ENCODE results near the gene SPATA31C1.

Gene SPATA31C1

GRCh38 chr9:87889065-87889881, 28.5 kb upstream of the SPATA31C1 start:
- Histone ChIP-seq H3K4me1 (ENCODE audit: low read length) (peaks cover 9% of the 10 kb centered on the region; the same call in 1 of the 2 replicates), H3K27ac (ENCODE audit: low read length) (no peak overlapping the region), H3K9me3 (replicated peaks; ENCODE audit: insufficient read depth, low read length) (no peaks in the 10 kb centered on the region), H3K4me2 (ENCODE audit: low read depth, low read length) (no peak overlapping the region), H3K9me2 (replicated peaks; ENCODE audit: insufficient read depth, low read length) (no peaks in the 10 kb centered on the region), H2AFZ (ENCODE audit: low read length) (no peak overlapping the region), H3K9ac (ENCODE audit: low read length) (no peak overlapping the region), H3K79me2 (ENCODE audit: low read length) (no peaks in the 10 kb centered on the region), H3K4me3 (ENCODE audit: low read length) (no peak overlapping the region), H3F3A (ENCODE audit: insufficient read depth, low read length) (no peaks in the 10 kb centered on the region), H4K20me1 (ENCODE audit: insufficient read depth, low read length) (no peaks in the 10 kb centered on the region), H3K36me3 (replicated peaks; ENCODE audit: insufficient read depth, low read length) (no peaks in the 10 kb centered on the region), H3K27me3 (replicated peaks; ENCODE audit: insufficient read depth, low read length) (no peaks in the 10 kb centered on the region)
- TF ChIP-seq EZH2phosphoT487 (IDR thresholded peaks at IDR 0.05; ENCODE audit: low read length) (no peak), CTCF (IDR thresholded peaks at IDR 0.05; ENCODE audit: low read length) (no peak), EZH2 (optimal IDR thresholded peaks at IDR 0.05; ENCODE audit: low read depth, low read length) (no peak)
- no peak for DNase-seq

GRCh38 chr9:87889882-87890252, 27.9 kb upstream of the SPATA31C1 start:
- no peaks in the 10 kb centered on the region for H3K9me3 ChIP-seq (replicated peaks; ENCODE audit: insufficient read depth, low read length)

GRCh38 chr9:87890837-87891236, 26.9 kb upstream of the SPATA31C1 start:
- Histone ChIP-seq H3K27me3 (replicated peaks; ENCODE audit: insufficient read depth, low read length) (no peaks in the 10 kb centered on the region), H3K4me1 (ENCODE audit: low read length) (peaks cover 9% of the 10 kb centered on the region; the same call in 1 of the 2 replicates), H3K4me3 (ENCODE audit: low read length) (no peak overlapping the region), H3K79me2 (ENCODE audit: low read length) (no peaks in the 10 kb centered on the region), H3K9me2 (replicated peaks; ENCODE audit: insufficient read depth, low read length) (no peaks in the 10 kb centered on the region), H3K4me2 (ENCODE audit: low read depth, low read length) (no peak overlapping the region), H2AFZ (ENCODE audit: low read length) (no peak overlapping the region), H3K36me3 (replicated peaks; ENCODE audit: insufficient read depth, low read length) (no peaks in the 10 kb centered on the region), H4K20me1 (ENCODE audit: insufficient read depth, low read length) (no peaks in the 10 kb centered on the region), H3K9me3 (replicated peaks; ENCODE audit: insufficient read depth, low read length) (no peaks in the 10 kb centered on the region), H3F3A (ENCODE audit: insufficient read depth, low read length) (no peaks in the 10 kb centered on the region), H3K9ac (ENCODE audit: low read length) (no peak overlapping the region), H3K27ac (ENCODE audit: low read length) (no peak overlapping the region)
- TF ChIP-seq EZH2phosphoT487 (IDR thresholded peaks at IDR 0.05; ENCODE audit: low read length) (no peak), CTCF (IDR thresholded peaks at IDR 0.05; ENCODE audit: low read length) (no peak), EZH2 (optimal IDR thresholded peaks at IDR 0.05; ENCODE audit: low read depth, low read length) (no peak)
- DNase-seq, result no peak

More at GRCh38 chr9:87889882-87890252, 27.9 kb upstream of the SPATA31C1 start:
- no peaks in the 10 kb centered on the region for H3K36me3 ChIP-seq (replicated peaks; ENCODE audit: insufficient read depth, low read length)
- H3K4me2 ChIP-seq (ENCODE audit: low read depth, low read length), result no peak overlapping the region
- TF ChIP-seq EZH2 (optimal IDR thresholded peaks at IDR 0.05; ENCODE audit: low read depth, low read length) (no peak), CTCF (IDR thresholded peaks at IDR 0.05; ENCODE audit: low read length) (no peak), EZH2phosphoT487 (IDR thresholded peaks at IDR 0.05; ENCODE audit: low read length) (no peak)
- H3K9me2 ChIP-seq (replicated peaks; ENCODE audit: insufficient read depth, low read length), result no peaks in the 10 kb centered on the region
- H3K27me3 ChIP-seq (replicated peaks; ENCODE audit: insufficient read depth, low read length), result no peaks in the 10 kb centered on the region
- no peak overlapping the region for H3K9ac ChIP-seq (ENCODE audit: low read length)
- no peak overlapping the region for H2AFZ ChIP-seq (ENCODE audit: low read length)
- DNase-seq, result no peak
- H4K20me1 ChIP-seq (ENCODE audit: insufficient read depth, low read length), result no peaks in the 10 kb centered on the region
- H3F3A ChIP-seq (ENCODE audit: insufficient read depth, low read length), result no peaks in the 10 kb centered on the region
- H3K27ac ChIP-seq (ENCODE audit: low read length), result no peak overlapping the region
- H3K4me3 ChIP-seq (ENCODE audit: low read length), result no peak overlapping the region
- no peaks in the 10 kb centered on the region for H3K79me2 ChIP-seq (ENCODE audit: low read length)
- H3K4me1 ChIP-seq (ENCODE audit: low read length), result peaks cover 9% of the 10 kb centered on the region; the same call in 1 of the 2 replicates

Data from MM.1S (cell line).